ENCODE data around the gene PTPA.

The PTPA gene

GRCh38 chr9:129166623-129167557, 55.7 kb downstream of the PTPA start:
- Mint-ChIP-seq H3K27ac (peak overlapping the region in 1 of 2 donors; percentile 40), H3K9me3 (no peaks in the 10 kb centered on the region), H3K4me3 (peak overlapping the region; percentile 47 to 82), H3K4me1 (peaks cover 29% of the 10 kb centered on the region), H3K27me3 (peaks cover 5% of the 10 kb centered on the region)
- peak; percentile 40 for ATAC-seq
- DNase-seq, result no peak

GRCh38 chr9:129170229-129170628, 59.0 kb downstream of the PTPA start:
- no peak overlapping the region for H3K27ac Mint-ChIP-seq
- no peak overlapping the region for H3K4me3 Mint-ChIP-seq
- H3K4me1 Mint-ChIP-seq, result peaks cover 36% of the 10 kb centered on the region
- ATAC-seq (no peak), DNase-seq (no peak)
- H3K9me3 Mint-ChIP-seq, result no peaks in the 10 kb centered on the region
- peaks cover 23% of the 10 kb centered on the region for H3K27me3 Mint-ChIP-seq

GRCh38 chr9:129171993-129172751, 61.0 kb downstream of the PTPA start:
- DNase-seq, result no peak
- Mint-ChIP-seq H3K4me3 (no peak overlapping the region), H3K27ac (no peak overlapping the region), H3K4me1 (peaks cover 34% of the 10 kb centered on the region), H3K9me3 (no peaks in the 10 kb centered on the region), H3K27me3 (peaks cover 23% of the 10 kb centered on the region)
- ATAC-seq, result no peak

- no peak overlapping the region for H3K27ac Mint-ChIP-seq
- peaks cover 27% of the 10 kb centered on the region for H3K4me1 Mint-ChIP-seq
- H3K4me3 Mint-ChIP-seq, result no peak overlapping the region
- no peak for DNase-seq
- no peak for ATAC-seq
- peaks cover 23% of the 10 kb centered on the region for H3K27me3 Mint-ChIP-seq
- H3K9me3 Mint-ChIP-seq, result no peaks in the 10 kb centered on the region
Measured at GRCh38 chr9:129172816-129173215, 61.6 kb downstream of the PTPA start.

GRCh38 chr9:129173296-129174101, 62.3 kb downstream of the PTPA start:
- Mint-ChIP-seq H3K4me1 (peaks cover 22% of the 10 kb centered on the region), H3K9me3 (no peaks in the 10 kb centered on the region), H3K27ac (no peak overlapping the region), H3K27me3 (peaks cover 23% of the 10 kb centered on the region), H3K4me3 (peak overlapping the region; percentile 50 to 51)
- ATAC-seq (no peak), DNase-seq (no peak)

- DNase-seq, result peak; percentile 76 to 80
- Mint-ChIP-seq H3K4me1 (peaks cover 22% of the 10 kb centered on the region), H3K9me3 (no peaks in the 10 kb centered on the region), H3K4me3 (peak overlapping the region; percentile 84 to 90), H3K27ac (peak overlapping the region; percentile 19 to 54), H3K27me3 (peaks cover 29% of the 10 kb centered on the region)
- ATAC-seq, result peak; percentile 13
Measured at GRCh38 chr9:129174102-129174723, 63.0 kb downstream of the PTPA start.

GRCh38 chr9:129174724-129175514, 63.7 kb downstream of the PTPA start:
- DNase-seq, result peak; percentile 48 to 57
- H3K27ac Mint-ChIP-seq, result peak overlapping the region; percentile 89 to 96
- ATAC-seq, result no peak
- H3K27me3 Mint-ChIP-seq, result peaks cover 29% of the 10 kb centered on the region
- H3K4me3 Mint-ChIP-seq, result peak overlapping the region; percentile 84 to 90
- H3K4me1 Mint-ChIP-seq, result peaks cover 21% of the 10 kb centered on the region
- H3K9me3 Mint-ChIP-seq, result no peaks in the 10 kb centered on the region

- H3K4me1 Mint-ChIP-seq, result peaks cover 15% of the 10 kb centered on the region
- ATAC-seq (no peak), DNase-seq (no peak)
- peak overlapping the region; percentile 80 to 90 for H3K4me3 Mint-ChIP-seq
- H3K9me3 Mint-ChIP-seq, result no peaks in the 10 kb centered on the region
- H3K27me3 Mint-ChIP-seq, result peaks cover 29% of the 10 kb centered on the region
- peak overlapping the region; percentile 89 to 96 for H3K27ac Mint-ChIP-seq
Measured at GRCh38 chr9:129175515-129175824, 64.3 kb downstream of the PTPA start.

GRCh38 chr9:129175825-129176633, 64.8 kb downstream of the PTPA start:
- Mint-ChIP-seq H3K4me1 (peaks cover 12% of the 10 kb centered on the region), H3K4me3 (peak overlapping the region; percentile 80 to 90), H3K9me3 (no peaks in the 10 kb centered on the region), H3K27me3 (peaks cover 29% of the 10 kb centered on the region), H3K27ac (peak overlapping the region; percentile 89 to 96)
- DNase-seq, result peak; percentile 84 to 86
- peak; percentile 51 for ATAC-seq

GRCh38 chr9:129176701-129177442, 65.7 kb downstream of the PTPA start:
- Mint-ChIP-seq H3K27ac (peak overlapping the region in 1 of 2 donors; percentile 63), H3K9me3 (no peaks in the 10 kb centered on the region), H3K4me3 (peak overlapping the region; percentile 80 to 90), H3K27me3 (peaks cover 24% of the 10 kb centered on the region), H3K4me1 (peaks cover 12% of the 10 kb centered on the region)
- peak; percentile 47 to 56 for DNase-seq
- ATAC-seq, result no peak

- H3K4me3 Mint-ChIP-seq, result peak overlapping the region in 1 of 2 donors; percentile 93
- H3K27me3 Mint-ChIP-seq, result peaks cover 19% of the 10 kb centered on the region
- H3K4me1 Mint-ChIP-seq, result peaks cover 12% of the 10 kb centered on the region
- no peaks in the 10 kb centered on the region for H3K9me3 Mint-ChIP-seq
- DNase-seq (no peak), ATAC-seq (peak; percentile 21)
- H3K27ac Mint-ChIP-seq, result peak overlapping the region in 1 of 2 donors; percentile 91
Measured at GRCh38 chr9:129177443-129177790, 66.2 kb downstream of the PTPA start.

GRCh38 chr9:129177791-129178567, 66.8 kb downstream of the PTPA start, which contains the start of gene IER5L:
IER5L (minus strand) TSS chr9:129178261; CDS start chr9:129178052, 209 bp downstream.
- Mint-ChIP-seq H3K9me3 (no peaks in the 10 kb centered on the region), H3K4me1 (peaks cover 12% of the 10 kb centered on the region), H3K27ac (peak within 1 kb of the TSS; percentile 33 to 91), H3K27me3 (peaks cover 13% of the 10 kb centered on the region), H3K4me3 (peak within 1 kb of the TSS; percentile 86 to 93)
- peak; percentile 96 for DNase-seq
- peak; percentile 90 for ATAC-seq
